H54 (cell line): Measurements from ENCODE around the gene DACT3.

Experiments
- DNase-seq: peaks from one replicate; pipeline ENCODE4 v3.0.0; 2011; ENCODE audit warnings: low spot score, mixed read lengths; ENCODE audit not compliant: insufficient read length
- FAIRE-seq: peaks from 3 replicates; lab custom pipeline; 2011; peaks lifted over from hg19 to GRCh38; lab: Jason Lieb, UNC
- POLR2A ChIP-seq: IDR thresholded peaks from 2 replicates; pipeline ENCODE4 v1.6.1; 2011; ENCODE audit warnings: low read depth, mild to moderate bottlenecking, low read length

The DACT3 gene

DNA sequence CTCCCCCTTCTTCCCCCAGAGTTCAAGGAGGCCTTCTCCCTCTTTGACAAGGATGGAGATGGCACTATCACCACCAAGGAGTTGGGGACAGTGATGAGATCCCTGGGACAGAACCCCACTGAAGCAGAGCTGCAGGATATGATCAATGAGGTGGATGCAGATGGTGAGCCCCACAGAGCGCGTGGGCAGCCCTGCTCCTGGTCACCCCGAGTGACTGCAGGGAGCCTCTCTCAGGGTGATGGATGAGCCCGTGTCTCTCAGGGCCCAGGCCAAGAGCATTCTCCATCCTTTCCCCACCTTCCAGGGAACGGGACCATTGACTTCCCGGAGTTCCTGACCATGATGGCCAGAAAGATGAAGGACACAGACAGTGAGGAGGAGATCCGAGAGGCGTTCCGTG lies 52.8 kb downstream of the DACT3 start:
- TF ChIP-seq POLR2A = no peak
- no peak for FAIRE-seq

GRCh38 chr19:46607448-46607841 lies 53.5 kb downstream of the DACT3 start:
- no peak for FAIRE-seq
- no peak for DNase-seq
- no peak for TF ChIP-seq POLR2A

More for the DNA sequence above, 52.8 kb downstream of the DACT3 start:
- no peak for DNase-seq

DNA sequence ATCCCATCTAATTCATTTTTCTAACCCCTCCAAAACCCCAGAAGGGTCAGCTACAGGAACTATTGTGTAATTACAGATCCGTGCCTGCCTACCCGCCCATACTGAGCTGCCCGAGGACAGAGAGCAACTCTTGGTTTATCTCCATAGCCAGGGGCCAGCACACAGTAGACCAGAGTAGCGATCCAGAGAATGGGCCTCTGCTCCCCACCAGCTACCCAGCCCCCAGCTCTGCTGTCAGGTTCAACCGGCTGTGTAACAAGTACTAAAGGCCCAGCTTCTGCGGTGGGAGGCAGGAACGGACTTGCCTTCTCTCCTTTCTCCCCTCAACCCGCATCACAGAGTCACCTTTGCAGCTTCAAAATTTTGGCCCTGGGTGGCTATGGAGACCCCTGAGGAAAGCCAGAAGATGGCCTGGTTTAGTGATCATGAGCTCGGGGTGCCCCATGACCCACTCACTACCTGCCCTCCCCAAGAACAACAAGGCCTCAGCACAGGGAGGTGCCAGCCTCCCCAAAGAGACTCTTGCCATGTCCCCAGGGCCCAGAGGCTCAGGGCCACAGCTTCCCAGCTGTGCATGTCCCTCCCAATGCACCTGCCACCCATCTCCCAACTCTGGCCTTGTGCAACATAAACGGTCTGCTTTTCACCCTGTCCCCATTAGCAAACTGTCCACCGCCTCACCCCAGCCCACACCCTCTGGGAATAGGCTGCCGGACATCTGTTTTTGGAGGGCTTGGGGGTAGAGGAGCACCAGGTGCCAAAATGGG lies 54.1 kb downstream of the DACT3 start:
- TF ChIP-seq POLR2A = no peak
- no peak for DNase-seq
- FAIRE-seq = no peak

- FAIRE-seq (no peak), DNase-seq (no peak)
- TF ChIP-seq POLR2A = no peak
Measured at GRCh38 chr19:46606019-46606418, 55.0 kb downstream of the DACT3 start.

DNA sequence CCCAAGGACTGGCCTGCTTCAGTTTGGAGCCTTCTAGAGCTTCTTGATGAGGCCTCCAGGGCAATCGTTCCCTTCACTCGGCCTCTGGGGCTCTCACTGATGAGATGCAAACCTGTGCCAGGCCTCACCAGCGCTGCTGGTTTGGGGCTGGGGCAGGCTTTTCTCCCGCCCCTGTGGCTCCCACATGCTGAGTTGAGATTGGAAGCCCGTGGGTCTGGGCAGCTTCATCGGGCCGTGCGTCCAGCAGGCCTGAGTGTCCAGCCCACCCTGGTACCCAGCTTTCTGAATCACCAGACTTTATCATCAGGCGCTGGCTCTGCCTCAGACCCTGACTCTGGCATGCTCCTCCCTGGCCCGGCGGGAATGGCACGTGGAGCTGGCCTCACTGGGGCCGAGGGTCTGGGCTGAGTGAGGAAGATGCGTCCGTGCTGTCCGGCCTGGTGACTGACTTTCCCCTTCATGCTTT lies 55.6 kb downstream of the DACT3 start:
- DNase-seq (no peak), FAIRE-seq (no peak)
- TF ChIP-seq POLR2A = no peak

DNA sequence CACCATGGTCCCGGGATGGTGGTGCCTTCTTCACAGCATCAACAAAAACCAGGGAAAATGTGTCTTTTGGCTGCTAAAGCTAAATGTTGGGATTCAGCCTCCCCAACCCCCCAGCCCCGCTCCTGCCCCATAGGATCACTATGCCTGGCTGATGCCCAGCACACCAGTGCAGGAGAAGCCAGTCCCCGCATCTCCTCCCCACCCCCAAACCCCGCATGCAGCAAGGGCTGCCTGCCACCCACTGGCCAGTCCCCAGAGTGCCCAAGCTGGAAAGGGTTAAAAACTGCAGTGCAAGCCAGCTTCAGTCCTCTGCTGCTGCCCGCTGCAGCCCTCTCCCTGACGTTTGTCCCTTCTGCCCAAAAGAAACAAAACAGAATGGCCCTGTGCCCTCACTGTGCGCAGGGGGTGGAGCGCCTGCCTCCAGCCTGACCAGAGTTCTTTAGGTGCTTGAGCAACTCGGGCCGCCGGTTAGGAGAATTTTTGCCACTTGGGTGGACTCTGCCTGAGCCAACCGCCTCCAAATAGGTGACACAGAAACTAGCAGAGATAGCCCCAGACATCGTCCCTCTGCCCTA lies 56.1 kb downstream of the DACT3 start:
- FAIRE-seq = no peak
- TF ChIP-seq POLR2A = no peak
- DNase-seq = no peak

DNA sequence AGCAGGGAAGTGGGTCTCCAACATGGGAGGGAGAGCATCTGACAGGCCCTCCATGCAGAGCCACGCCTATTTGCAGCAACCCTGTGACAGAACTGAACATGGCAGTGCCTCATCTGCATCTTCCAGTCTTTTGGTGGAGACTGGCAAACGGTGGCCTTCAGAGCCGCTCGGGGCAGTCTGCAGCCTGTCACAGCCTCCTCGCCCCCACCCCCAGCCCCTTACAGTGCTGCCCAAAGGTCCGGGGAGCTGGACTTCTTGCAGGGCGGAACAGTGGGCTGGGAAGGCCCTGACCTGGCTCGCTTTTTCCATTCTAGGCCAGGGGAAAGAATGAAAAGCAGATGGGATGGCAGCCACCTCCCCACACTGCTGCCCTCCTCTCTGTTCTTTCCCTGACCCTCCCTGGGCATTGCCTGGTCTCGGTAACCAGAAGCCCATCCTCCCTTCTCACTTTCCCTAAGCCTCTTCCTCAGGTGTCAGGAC lies 57.2 kb downstream of the DACT3 start:
- no peak for FAIRE-seq
- no peak for TF ChIP-seq POLR2A
- DNase-seq = no peak

DNA sequence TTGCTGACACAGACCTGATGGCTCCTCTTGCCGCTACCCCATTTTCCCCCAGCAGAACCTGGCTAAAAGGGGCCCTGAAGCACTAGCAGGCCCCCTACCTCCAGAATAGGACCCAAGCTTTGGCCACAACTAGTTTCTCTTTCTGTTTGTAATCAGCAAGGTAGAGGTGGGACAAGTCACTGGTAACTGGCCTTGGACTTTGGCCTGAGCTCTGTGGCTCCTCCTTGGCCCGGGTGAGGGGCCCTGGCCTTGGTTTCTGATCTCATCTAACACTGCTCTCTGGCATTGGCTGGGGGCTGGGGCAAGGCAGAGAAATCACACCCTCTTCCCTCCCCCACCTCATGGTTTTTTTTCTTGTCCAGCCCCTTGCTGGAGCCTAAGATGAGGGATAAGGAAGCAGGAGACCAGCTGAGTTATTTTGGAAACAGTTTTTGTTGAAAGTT lies 57.8 kb downstream of the DACT3 start:
- no peak for DNase-seq
- no peak for TF ChIP-seq POLR2A
- no peak for FAIRE-seq

- TF ChIP-seq POLR2A = no peak
- FAIRE-seq = no peak
Measured at GRCh38 chr19:46602392-46603194, 58.4 kb downstream of the DACT3 start.

DNA sequence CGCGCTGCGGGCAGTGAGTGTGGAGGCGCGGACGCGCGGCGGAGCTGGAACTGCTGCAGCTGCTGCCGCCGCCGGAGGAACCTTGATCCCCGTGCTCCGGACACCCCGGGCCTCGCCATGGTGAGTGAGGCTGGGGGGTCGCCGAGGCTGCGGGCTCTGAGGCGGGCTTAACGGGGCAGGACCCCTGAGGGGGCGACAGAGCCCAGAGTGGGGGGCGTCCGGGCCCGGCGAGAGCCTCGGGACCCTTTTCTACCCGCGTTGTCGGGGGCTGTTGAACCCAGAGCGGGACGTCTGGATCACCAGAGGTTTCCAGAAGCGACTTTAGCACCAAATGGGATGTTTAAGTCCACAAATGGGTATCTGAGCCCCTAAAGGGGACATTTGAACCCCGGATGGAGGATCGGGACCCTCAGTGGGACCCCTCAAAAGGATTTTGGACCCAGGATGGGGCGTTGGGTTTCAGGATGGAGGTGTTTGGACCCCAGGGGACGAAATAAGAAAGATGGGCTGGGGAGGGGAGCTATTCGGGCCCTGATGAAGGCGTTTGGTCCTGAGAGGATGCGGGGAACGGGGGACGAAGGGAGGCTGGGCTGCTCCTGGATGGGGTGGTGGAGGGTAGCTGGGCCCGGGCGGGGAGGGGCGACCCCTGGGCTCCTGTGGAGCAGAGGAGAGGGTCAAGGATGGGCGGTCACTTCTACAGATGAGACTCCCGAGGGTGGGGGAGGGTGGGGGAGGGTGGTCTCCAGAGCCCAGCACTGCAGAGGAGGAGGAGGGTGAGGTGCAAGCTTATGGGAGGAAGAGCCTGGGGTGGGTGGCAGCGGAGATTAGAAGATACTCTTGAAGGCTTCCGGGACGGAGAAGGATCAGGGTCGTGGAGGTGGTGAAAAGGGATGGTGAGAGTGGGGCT lies 59.4 kb downstream of the DACT3 start, which contains the start of gene CALM3:
TSS of gene CALM3 (plus strand) at position 13 of the 907 bp plus-strand sequence. CDS start at position 118, 105 bp downstream.
- TF ChIP-seq POLR2A = peak; percentile 78
- DNase-seq (no peak), FAIRE-seq (no peak)

More at GRCh38 chr19:46602392-46603194, 58.4 kb downstream of the DACT3 start:
- no peak for DNase-seq

- TF ChIP-seq POLR2A = peak; percentile 49; the same call in 1 of the 2 replicates
- DNase-seq (peak; percentile 86), FAIRE-seq (peak; percentile 11)
Measured at GRCh38 chr19:46600384-46601317, 60.3 kb downstream of the DACT3 start.
